Ascending aorta (tissue), 2 donors: Measurements from ENCODE around the gene ANKRD6. TPM values are rescaled to one million over a fixed set of nuclear protein-coding genes. Genes with fewer than 3 reads are reported as not detected.
A peak's percentile ranks its signal among the peaks of the same experiment; 100 is the strongest.

ENCODE experiments used
- DNase-seq, 2 donors: peaks; one replicate each; pipeline ENCODE4 v3.0.0-alpha.2; 2019; ENCODE audit warnings: low spot score in 2 of 2
- H3K27ac ChIP-seq, 2 donors: fragments of 200-600 bp; sonication (generic); one replicate each; pipeline ENCODE4 v1.5.1; 2016 to 2017; ENCODE audit warnings: mild to moderate bottlenecking in 1 of 2
- H3K27me3 ChIP-seq: fragments of 200-600 bp; sonication (generic); one replicate; pipeline ENCODE4 v1.5.1; 2017
- H3K36me3 ChIP-seq, 2 donors: fragments of 200-600 bp; sonication (generic); one replicate each; pipeline ENCODE4 v1.5.1; 2016
- H3K4me1 ChIP-seq, 2 donors: fragments of 200-600 bp; sonication (generic); one replicate each; pipeline ENCODE4 v1.5.1; 2016 to 2017; ENCODE audit warnings: mild to moderate bottlenecking in 1 of 2
- H3K4me3 ChIP-seq, 2 donors: fragments of 200-600 bp; sonication (generic); one replicate each; pipeline ENCODE4 v1.5.1; 2016 to 2017; ENCODE audit warnings: mild to moderate bottlenecking in 1 of 2
- H3K9me3 ChIP-seq, 2 donors: fragments of 200-600 bp; sonication (generic); one replicate each; pipeline ENCODE4 v1.5.1; 2016
- CTCF ChIP-seq, 3 experiments: fragments of 200-600 bp in 2 of 3; fragments of 450-650 bp in 1 of 3; sonication (generic) in 2 of 3; IDR thresholded peaks; one replicate each; pipeline ENCODE4 v1.5.1; 2016 to 2019; ENCODE audit warnings: antibody characterized with exemption in 3 of 3, mild to moderate bottlenecking in 1 of 3, moderate library complexity in 1 of 3
- intact Hi-C: fragments of 100-400 bp; cut with DNase I; formaldehyde crosslinking; loops from one replicate; pipeline ENCODE4 v1.15.1; 2023
- total RNA-seq: library from RNA; depleted of rRNA; stranded (reverse); fragments of >200 nt; gene quantifications from one replicate; pipeline ENCODE4 v1.1.0, GENCODE V29; 2016

ANKRD6 gene
- total RNA-seq, 1 donor from 2014 or later: 32.2 TPM

DNA sequence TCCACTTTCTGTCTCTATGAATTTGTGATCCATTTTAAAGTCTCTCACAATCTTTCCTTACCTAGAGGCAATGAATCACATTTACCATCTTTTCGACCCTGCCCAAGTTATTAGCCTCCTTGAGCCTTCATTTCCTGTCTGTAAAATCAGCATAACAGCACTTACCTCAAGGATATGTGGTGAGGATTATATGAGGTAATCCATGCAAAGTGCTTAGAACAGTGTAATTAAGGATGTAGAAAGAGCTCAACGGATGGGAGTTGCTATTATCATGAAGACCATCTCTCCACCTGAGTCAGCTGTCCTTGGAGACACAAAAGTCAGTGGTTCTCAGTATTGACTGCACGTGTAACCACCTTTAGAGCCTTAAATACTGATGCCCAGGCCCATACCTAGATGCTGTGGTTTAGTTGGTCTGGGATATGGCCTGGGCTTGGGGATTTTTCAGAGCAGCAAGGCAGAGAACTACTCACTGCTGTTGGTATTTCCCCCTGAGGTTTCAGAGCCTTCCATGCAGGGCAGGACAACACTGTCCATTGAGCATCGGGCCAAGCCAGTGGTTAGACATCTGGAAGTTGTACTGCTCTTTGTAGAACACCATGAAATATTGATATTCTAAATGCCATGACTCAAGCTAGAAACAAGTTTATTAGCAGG, 149.8 kb downstream of the ANKRD6 start:
- no peak overlapping the region for H3K27ac ChIP-seq
- intact Hi-C loops: no loop called here
- no peaks in the 10 kb centered on the region for H3K9me3 ChIP-seq
- no peaks in the 10 kb centered on the region for H3K27me3 ChIP-seq
- H3K4me1 ChIP-seq: peaks cover 0 to 11% of the 10 kb centered on the region in 2 donors
- TF ChIP-seq CTCF (IDR thresholded peaks at IDR 0.05): no peak
- H3K4me3 ChIP-seq: no peak overlapping the region
- no peak for DNase-seq
- no peaks in the 10 kb centered on the region for H3K36me3 ChIP-seq

DNA sequence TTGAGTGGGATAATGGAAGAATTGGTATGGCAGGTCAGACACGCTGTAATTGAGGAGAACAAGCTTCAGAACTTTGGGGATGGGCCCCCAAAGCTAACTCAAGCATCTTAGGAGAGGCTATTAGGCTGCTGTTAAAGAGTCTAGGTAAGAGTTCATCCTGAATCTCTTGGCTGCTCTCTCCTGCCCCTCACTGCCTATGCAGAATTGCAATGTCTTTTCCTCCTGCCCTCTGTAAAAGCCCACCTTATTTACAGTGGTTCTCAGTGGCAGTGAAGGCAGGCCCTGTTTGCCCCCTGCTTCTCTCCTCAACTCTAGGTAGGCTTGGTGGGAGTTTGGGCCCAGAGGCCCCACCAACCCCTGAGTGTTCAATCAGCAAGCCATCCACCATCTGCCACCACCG, 150.6 kb downstream of the ANKRD6 start:
- H3K4me3 ChIP-seq: no peak overlapping the region
- intact Hi-C loops: no loop called here
- H3K36me3 ChIP-seq: no peaks in the 10 kb centered on the region
- peaks cover 0 to 11% of the 10 kb centered on the region in 2 donors for H3K4me1 ChIP-seq
- H3K27ac ChIP-seq: no peak overlapping the region
- DNase-seq: no peak
- TF ChIP-seq CTCF (IDR thresholded peaks at IDR 0.05): no peak
- no peaks in the 10 kb centered on the region for H3K27me3 ChIP-seq
- H3K9me3 ChIP-seq: no peaks in the 10 kb centered on the region

DNA sequence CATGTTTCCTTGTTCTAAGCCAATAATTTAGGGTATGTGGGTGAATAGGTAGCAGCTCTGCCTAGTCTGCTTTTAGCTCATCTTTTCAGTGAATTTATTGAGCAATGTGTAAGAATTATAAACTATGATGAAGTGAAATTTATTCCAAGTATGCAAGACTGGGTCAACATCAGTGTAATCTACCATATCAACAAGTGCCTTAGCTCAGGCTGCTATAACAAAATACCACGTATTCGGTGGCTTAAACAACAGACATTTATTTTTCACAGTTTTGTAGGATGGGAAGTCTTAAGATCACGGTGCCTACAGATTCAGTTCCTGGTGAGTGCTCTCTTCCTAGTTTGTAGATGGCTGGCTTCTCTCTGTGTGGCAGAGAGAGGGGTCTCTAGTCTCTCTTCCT, 151.6 kb downstream of the ANKRD6 start:
- no peak for TF ChIP-seq CTCF (IDR thresholded peaks at IDR 0.05)
- Histone ChIP-seq H3K36me3 (no peaks in the 10 kb centered on the region), H3K9me3 (no peaks in the 10 kb centered on the region), H3K4me1 (peaks cover 0 to 11% of the 10 kb centered on the region in 2 donors), H3K27ac (peak overlapping the region; percentile 45 to 53), H3K27me3 (no peaks in the 10 kb centered on the region), H3K4me3 (no peak overlapping the region)
- intact Hi-C loops: no loop called here
- DNase-seq: no peak

DNA sequence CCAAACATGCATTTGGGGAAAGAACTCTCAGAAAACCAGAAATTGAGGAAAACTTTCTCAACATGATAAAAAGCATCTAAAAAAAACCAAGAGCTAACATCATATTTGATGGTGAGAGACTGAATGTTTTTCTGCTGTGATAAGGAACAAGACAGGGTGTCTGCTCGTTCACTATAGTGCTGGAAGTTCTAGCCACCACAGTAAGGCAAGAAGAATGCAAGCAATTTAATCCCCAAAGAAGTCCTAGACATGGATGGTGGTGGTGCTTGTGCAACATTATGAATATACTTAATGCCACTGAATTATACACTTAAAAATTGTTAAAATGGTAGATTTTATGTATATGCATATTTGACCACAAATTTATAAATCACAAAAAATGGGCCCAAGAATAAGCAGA, 152.2 kb downstream of the ANKRD6 start:
- DNase-seq: no peak
- Histone ChIP-seq H3K4me1 (peaks cover 0 to 14% of the 10 kb centered on the region in 2 donors), H3K4me3 (no peak overlapping the region), H3K27me3 (no peaks in the 10 kb centered on the region), H3K9me3 (no peaks in the 10 kb centered on the region), H3K27ac (peak overlapping the region in 1 of 2 donors; percentile 53), H3K36me3 (no peaks in the 10 kb centered on the region)
- no peak for TF ChIP-seq CTCF (IDR thresholded peaks at IDR 0.05)
- intact Hi-C loops: no loop called here

DNA sequence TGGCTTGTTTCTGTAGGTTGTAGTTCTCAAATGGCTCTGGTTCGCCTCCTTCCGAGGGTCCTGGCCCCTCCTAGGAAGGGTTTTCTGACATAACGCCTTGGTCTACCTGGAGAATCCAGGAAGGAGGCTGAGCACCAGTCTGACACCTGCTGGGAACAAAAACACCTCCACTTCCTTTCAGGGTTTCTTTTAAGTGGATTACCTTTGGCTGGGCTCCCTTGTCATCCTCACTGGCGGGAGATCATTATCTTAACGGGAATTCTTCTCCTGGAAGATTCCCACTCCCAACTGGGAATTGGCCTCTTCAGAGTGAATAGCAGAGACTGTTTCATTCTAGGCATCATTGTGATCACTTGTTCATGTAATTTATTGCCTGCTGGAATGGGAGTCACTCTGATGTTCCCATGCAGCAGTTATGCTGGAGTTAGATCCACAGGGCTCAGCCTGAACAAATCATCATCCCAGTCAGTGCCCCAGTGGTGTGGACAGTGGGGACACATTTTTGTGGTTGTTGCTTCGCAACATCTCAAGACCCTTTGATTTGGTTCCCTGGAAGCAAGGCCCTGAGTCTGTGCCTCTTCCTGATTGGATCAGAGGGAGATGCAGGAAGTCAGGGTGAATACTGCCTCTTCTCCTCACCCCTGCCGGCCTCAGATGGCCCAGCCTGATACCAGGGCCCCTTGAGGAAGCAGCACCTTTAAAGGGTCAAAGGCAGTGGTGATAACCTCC, 156.5 kb downstream of the ANKRD6 start:
- Histone ChIP-seq H3K27me3 (no peaks in the 10 kb centered on the region), H3K9me3 (no peaks in the 10 kb centered on the region), H3K36me3 (no peaks in the 10 kb centered on the region), H3K4me1 (peaks cover 0 to 14% of the 10 kb centered on the region in 2 donors), H3K4me3 (no peak overlapping the region), H3K27ac (no peak overlapping the region)
- intact Hi-C loops: no loop called here
- no peak for DNase-seq
- TF ChIP-seq CTCF (IDR thresholded peaks at IDR 0.05): no peak
